ENCODE data around the gene SRRT.

SRRT gene

GRCh38 chr7:100874577-100875355 is at the start of gene SRRT:
SRRT (plus strand) TSS chr7:100875103; CDS start chr7:100875591, 488 bp downstream.
- peak; percentile 97 to 99 (median 97) for DNase-seq (ENCODE audit: low read depth in 2 of 3, low spot score in 1 of 3)

GRCh38 chr7:100825215-100825671 is 49.7 kb upstream of the SRRT start:
- DNase-seq (ENCODE audit: low read depth in 2 of 3, low spot score in 1 of 3) = no peak

GRCh38 chr7:100825751-100826513 is 49.0 kb upstream of the SRRT start:
- DNase-seq (ENCODE audit: low read depth in 2 of 3, low spot score in 1 of 3) = no peak

- no peak for DNase-seq (ENCODE audit: low read depth in 2 of 3, low spot score in 1 of 3)
These were observed 48.2 kb upstream of the SRRT start for GRCh38 chr7:100826514-100827329.

GRCh38 chr7:100827330-100828226 is 47.3 kb upstream of the SRRT start, which contains the start of gene EPHB4:
EPHB4 (minus strand) TSS chr7:100827523; CDS start chr7:100827030, 493 bp downstream.
- no peak for DNase-seq (ENCODE audit: low read depth in 2 of 3, low spot score in 1 of 3)

- DNase-seq (ENCODE audit: low read depth in 2 of 3, low spot score in 1 of 3) = no peak
These were observed 45.7 kb upstream of the SRRT start for GRCh38 chr7:100829150-100829716.

GRCh38 chr7:100830396-100830795 is 44.5 kb upstream of the SRRT start:
- no peak for DNase-seq (ENCODE audit: low read depth in 2 of 3, low spot score in 1 of 3)

GRCh38 chr7:100832281-100832633 is 42.6 kb upstream of the SRRT start:
- no peak for DNase-seq (ENCODE audit: low read depth in 2 of 3, low spot score in 1 of 3)

GRCh38 chr7:100835903-100836811 is 38.7 kb upstream of the SRRT start:
- DNase-seq (ENCODE audit: low read depth in 2 of 3, low spot score in 1 of 3) = no peak

GRCh38 chr7:100836812-100837098 is 38.1 kb upstream of the SRRT start:
- DNase-seq (ENCODE audit: low read depth in 2 of 3, low spot score in 1 of 3) = no peak

GRCh38 chr7:100837099-100837836 is 37.6 kb upstream of the SRRT start:
- peak; percentile 68 to 77 (median 71) for DNase-seq (ENCODE audit: low read depth in 2 of 3, low spot score in 1 of 3)

GRCh38 chr7:100839361-100839760 is 35.5 kb upstream of the SRRT start:
- DNase-seq (ENCODE audit: low read depth in 2 of 3, low spot score in 1 of 3) = no peak

GRCh38 chr7:100840470-100841100 is 34.3 kb upstream of the SRRT start:
- DNase-seq (ENCODE audit: low read depth in 2 of 3, low spot score in 1 of 3) = no peak

- no peak for DNase-seq (ENCODE audit: low read depth in 2 of 3, low spot score in 1 of 3)
These were observed 27.5 kb upstream of the SRRT start for GRCh38 chr7:100847360-100847759.

GRCh38 chr7:100852048-100852872 is 22.6 kb upstream of the SRRT start, which contains the start of gene SLC12A9:
SLC12A9 (plus strand) TSS chr7:100852713; CDS start chr7:100854198, 1,485 bp downstream.
- peak; percentile 72 to 87 (median 83) for DNase-seq (ENCODE audit: low read depth in 2 of 3, low spot score in 1 of 3)

GRCh38 chr7:100854146-100854895 is 20.6 kb upstream of the SRRT start:
- no peak for DNase-seq (ENCODE audit: low read depth in 2 of 3, low spot score in 1 of 3)

Measured in stimulated activated CD4-positive, alpha-beta T cell treated with anti-CD3 and anti-CD28 coated beads, Interleukin-12 subunit alpha, Interleukin-12 subunit beta, amount 100 ng/mL, for 48 hours (primary cell).